GM23248 (cell line): ENCODE results near the gene MDM4. TPM values are rescaled to one million over a fixed set of nuclear protein-coding genes. Genes with fewer than 3 reads are reported as not detected.

Experiments
- DNase-seq: peaks from one replicate; pipeline ENCODE4 v3.0.0-alpha.2; 2015
- H2AFZ ChIP-seq: fragments of 200-600 bp; sonication (generic); 2 replicates; pipeline ENCODE4 v1.6.1; 2016; ENCODE audit warnings: antibody characterized with exemption
- H3F3A ChIP-seq: fragments of 200-600 bp; sonication (generic); 2 replicates; pipeline ENCODE4 v1.6.1; 2016; ENCODE audit warnings: mild to moderate bottlenecking, antibody characterized with exemption, mixed run types; ENCODE audit not compliant: insufficient read depth
- H3K27ac ChIP-seq: fragments of 200-600 bp; sonication (generic); 2 replicates; pipeline ENCODE4 v1.5.1; 2016; ENCODE audit warnings: mild to moderate bottlenecking
- H3K27me3 ChIP-seq: fragments of 200-600 bp; sonication (generic); replicated peaks from 2 replicates; pipeline ENCODE4 v1.6.1; 2016; ENCODE audit warnings: mild to moderate bottlenecking; ENCODE audit not compliant: insufficient read depth
- H3K36me3 ChIP-seq: fragments of 200-600 bp; sonication (generic); 2 replicates; pipeline ENCODE4 v1.6.1; 2016; ENCODE audit warnings: low read depth, mild to moderate bottlenecking
- H3K4me1 ChIP-seq: fragments of 200-600 bp; sonication (generic); 2 replicates; pipeline ENCODE4 v1.6.1; 2016; ENCODE audit warnings: mild to moderate bottlenecking; ENCODE audit not compliant: insufficient read depth
- H3K4me2 ChIP-seq: fragments of 200-600 bp; sonication (generic); one replicate; pipeline ENCODE4 v1.6.1; 2016; ENCODE audit warnings: mild to moderate bottlenecking; ENCODE audit not compliant: unreplicated experiment
- H3K4me3 ChIP-seq: fragments of 200-600 bp; sonication (generic); 2 replicates; pipeline ENCODE4 v1.5.1; 2016; ENCODE audit warnings: mild to moderate bottlenecking
- H3K79me2 ChIP-seq: fragments of 200-600 bp; sonication (generic); 2 replicates; pipeline ENCODE4 v1.6.1; 2016; ENCODE audit warnings: mild to moderate bottlenecking; ENCODE audit not compliant: insufficient read depth
- H3K9ac ChIP-seq: fragments of 200-600 bp; sonication (generic); 2 replicates; pipeline ENCODE4 v1.6.1; 2016; ENCODE audit warnings: mild to moderate bottlenecking
- H3K9me2 ChIP-seq: fragments of 200-600 bp; sonication (generic); 2 replicates; pipeline ENCODE4 v1.6.1; 2016; ENCODE audit warnings: mixed run types, mild to moderate bottlenecking, moderate library complexity; ENCODE audit not compliant: insufficient read depth
- H3K9me3 ChIP-seq: fragments of 200-600 bp; sonication (generic); one replicate; pipeline ENCODE4 v1.6.1; 2017; ENCODE audit warnings: low read depth
- H4K20me1 ChIP-seq: fragments of 200-600 bp; sonication (generic); 2 replicates; pipeline ENCODE4 v1.6.0; 2016; ENCODE audit not compliant: insufficient read depth
- EZH2 ChIP-seq: fragments of 200-600 bp; sonication (generic); IDR thresholded peaks from 2 replicates; pipeline ENCODE4 v1.6.1; 2018; ENCODE audit warnings: antibody characterized with exemption, mild to moderate bottlenecking; ENCODE audit not compliant: insufficient read depth, poor library complexity, severe bottlenecking
- EZH2phosphoT487 ChIP-seq: fragments of 200-600 bp; sonication (generic); IDR thresholded peaks from 2 replicates; pipeline ENCODE4 v1.6.1; 2018; ENCODE audit warnings: antibody characterized with exemption, moderate library complexity, mild to moderate bottlenecking, low read depth; ENCODE audit not compliant: insufficient read depth
- WGBS, 2 experiments: methylation state at CpG; one replicate each; pipeline ENCODE4 v1.1.6; 2015 to 2017; ENCODE audit warnings: low lambda C conversion rate in 2 of 2, low coverage in 1 of 2; ENCODE audit errors: missing lambda C conversion rate in 2 of 2; 5-methylcytosine and 5-hydroxymethylcytosine counted together
- in situ Hi-C: fragments of 300-500 bp; cut with MboI; formaldehyde crosslinking; loops from 2 replicates; pipeline ENCODE4 v1.15.0; 2020
- polyA plus RNA-seq: library from polyadenylated mRNA; unstranded; fragments of >200 nt; fragmentation: Nextera tagmentation; extraction: Ambion mirVana; gene quantifications from 2 replicates; pipeline ENCODE4 v1.2.1, GENCODE V29; 2016
- total RNA-seq: library from RNA; depleted of rRNA; stranded (reverse); fragments of >200 nt; shearing (Covaris generic); gene quantifications from 2 replicates; pipeline ENCODE4 v1.2.3, GENCODE V29; 2014

MDM4 gene
- total and polyA plus RNA-seq, 2 experiments from 2014 or later, result 9.6 to 12.6 TPM

- Histone ChIP-seq H3K9ac (no peak overlapping the region), H3F3A (no peaks in the 10 kb centered on the region), H3K4me2 (no peak overlapping the region), H3K27ac (no peak overlapping the region), H3K4me1 (no peaks in the 10 kb centered on the region), H3K9me3 (no peaks in the 10 kb centered on the region), H4K20me1 (no peaks in the 10 kb centered on the region), H3K27me3 (peaks cover 6% of the 10 kb centered on the region; the same call in 1 of the 2 replicates), H2AFZ (no peak overlapping the region), H3K9me2 (no peaks in the 10 kb centered on the region), H3K79me2 (no peaks in the 10 kb centered on the region), H3K36me3 (no peaks in the 10 kb centered on the region), H3K4me3 (no peak overlapping the region)
- TF ChIP-seq EZH2phosphoT487 (no peak), EZH2 (no peak)
- in situ Hi-C loops, result no loop called here
- no peak for DNase-seq
- 78 to 80% methylated on average over 18 of the region's 18 CpGs for whole genome bisulfite sequencing, 2 experiments
Measured at GRCh38 chr1:204468766-204469302, 47.4 kb upstream of the MDM4 start.

GRCh38 chr1:204469304-204469703, 46.9 kb upstream of the MDM4 start:
- H3K27me3 ChIP-seq, result 0 out of 2 replicates have a peak, but pooled peaks cover 3% of the 10 kb centered on the region
- H3K4me3 ChIP-seq, result no peak overlapping the region
- 82 to 88% methylated on average over 8 to 10 of the region's 10 CpGs for WGBS, 2 experiments
- H4K20me1 ChIP-seq, result no peaks in the 10 kb centered on the region
- no peaks in the 10 kb centered on the region for H3K9me2 ChIP-seq
- no peak overlapping the region for H3K9ac ChIP-seq
- H2AFZ ChIP-seq, result no peak overlapping the region
- no peak overlapping the region for H3K4me2 ChIP-seq
- H3F3A ChIP-seq, result no peaks in the 10 kb centered on the region
- no peaks in the 10 kb centered on the region for H3K4me1 ChIP-seq
- H3K9me3 ChIP-seq, result no peaks in the 10 kb centered on the region
- no peak for TF ChIP-seq EZH2
- TF ChIP-seq EZH2phosphoT487, result no peak
- H3K79me2 ChIP-seq, result no peaks in the 10 kb centered on the region
- DNase-seq, result no peak
- H3K36me3 ChIP-seq, result no peaks in the 10 kb centered on the region
- in situ Hi-C loops, result no loop called here
- H3K27ac ChIP-seq, result no peak overlapping the region

- Histone ChIP-seq H3K4me3 (no peak overlapping the region), H3K27me3 (0 out of 2 replicates have a peak, but pooled peaks cover 6% of the 10 kb centered on the region), H3F3A (no peaks in the 10 kb centered on the region), H3K9ac (no peak overlapping the region), H3K9me2 (no peaks in the 10 kb centered on the region), H3K4me1 (no peaks in the 10 kb centered on the region), H3K27ac (no peak overlapping the region), H3K36me3 (no peaks in the 10 kb centered on the region), H3K79me2 (no peaks in the 10 kb centered on the region), H3K9me3 (no peaks in the 10 kb centered on the region), H4K20me1 (no peaks in the 10 kb centered on the region), H3K4me2 (no peak overlapping the region), H2AFZ (no peak overlapping the region)
- no peak for TF ChIP-seq EZH2
- no peak for TF ChIP-seq EZH2phosphoT487
- 82 to 84% methylated on average over 4 of the region's 4 CpGs for WGBS, 2 experiments
- no peak for DNase-seq
- in situ Hi-C loops, result no loop called here
Measured at GRCh38 chr1:204471687-204472086, 44.5 kb upstream of the MDM4 start.

- 72 to 89% methylated on average over 2 of the region's 2 CpGs for WGBS, 2 experiments
Measured at GRCh38 chr1:204472660-204473059, 43.5 kb upstream of the MDM4 start.

More at GRCh38 chr1:204472660-204473059, 43.5 kb upstream of the MDM4 start:
- no peak overlapping the region for H2AFZ ChIP-seq
- no peaks in the 10 kb centered on the region for H4K20me1 ChIP-seq
- H3F3A ChIP-seq, result no peaks in the 10 kb centered on the region
- H3K9me3 ChIP-seq, result no peaks in the 10 kb centered on the region
- no peaks in the 10 kb centered on the region for H3K79me2 ChIP-seq
- no peaks in the 10 kb centered on the region for H3K9me2 ChIP-seq
- in situ Hi-C loops, result no loop called here
- H3K4me2 ChIP-seq, result no peak overlapping the region
- TF ChIP-seq EZH2 (no peak), EZH2phosphoT487 (no peak)
- no peak for DNase-seq
- H3K27ac ChIP-seq, result no peak overlapping the region
- no peaks in the 10 kb centered on the region for H3K4me1 ChIP-seq
- 0 out of 2 replicates have a peak, but pooled peaks cover 6% of the 10 kb centered on the region for H3K27me3 ChIP-seq
- no peak overlapping the region for H3K4me3 ChIP-seq
- no peaks in the 10 kb centered on the region for H3K36me3 ChIP-seq
- H3K9ac ChIP-seq, result no peak overlapping the region
